GM12878 (cell line): ENCODE measurements around the gene RMP24.

Source experiments
- ATAC-seq: fragments of 200-7000 bp; cut with Tn5 transposase; 3 replicates; pipeline ENCODE4 v1.9.1; 2020; ENCODE audit warnings: mild to moderate bottlenecking, moderate library complexity
- BruUV-seq: library from RNA; stranded (reverse); fragments of 400-500 nt; replicated peaks from 2 replicates; lab custom pipeline; 2021; lab: Mats Ljungman, UMichigan
- CTCF ChIA-PET: fragments of 300-600 bp; sonication (Branson Sonifier 250); formaldehyde crosslinking; extraction: SDS; loops from one replicate; lab custom pipeline; 2021; ENCODE audit warnings: inconsistent platforms; lab: Yijun Ruan, JAX
- POLR2A ChIA-PET: fragments of 350-600 bp; formaldehyde crosslinking; extraction: SDS; loops from one replicate; lab custom pipeline; 2021; ENCODE audit warnings: inconsistent platforms; lab: Charles Lee
- RAD21 ChIA-PET: fragments of 300-600 bp; sonication (Branson Sonifier 250); formaldehyde crosslinking; loops from one replicate; lab custom pipeline; 2023; ENCODE audit warnings: antibody characterized with exemption; ENCODE audit not compliant: unreplicated experiment; lab: Charles Lee
- SMC1A ChIA-PET: fragments of 300-600 bp; sonication (Branson Sonifier 250); formaldehyde crosslinking; loops from one replicate; lab custom pipeline; 2023; ENCODE audit not compliant: unreplicated experiment, uncharacterized antibody; lab: Charles Lee
- DNase-seq: peaks from one replicate; pipeline ENCODE4 v3.0.0-alpha.2; 2011; ENCODE audit warnings: low read depth, low spot score
- FAIRE-seq: peaks from 3 replicates; lab custom pipeline; 2011; peaks lifted over from hg19 to GRCh38; lab: Jason Lieb, UNC
- H2AFZ ChIP-seq: 2 replicates; pipeline ENCODE4 v1.6.0; 2011; ENCODE audit warnings: low read depth, low read length, control low read depth; ENCODE audit not compliant: control insufficient read depth
- H3K27ac ChIP-seq: 2 replicates; pipeline ENCODE4 v1.5.1; 2011; ENCODE audit warnings: control low read depth; ENCODE audit not compliant: control insufficient read depth, insufficient read depth
- H3K27me3 ChIP-seq, 2 experiments: replicated peaks in 1 of 2; 2 replicates each; pipeline versions ENCODE4 v1.6.0 to v1.6.1; 2011; ENCODE audit warnings: low read length in 1 of 2; ENCODE audit not compliant: control insufficient read depth in 2 of 2, insufficient read depth in 2 of 2
- H3K36me3 ChIP-seq, 2 experiments: 2 replicates each; pipeline ENCODE4 v1.5.1; 2011; ENCODE audit warnings: low read length in 1 of 2; ENCODE audit not compliant: control insufficient read depth in 2 of 2, insufficient read depth in 2 of 2
- H3K4me1 ChIP-seq: 2 replicates; pipeline ENCODE4 v1.6.1; 2011; ENCODE audit warnings: mild to moderate bottlenecking, low read length, moderate library complexity, mixed read lengths; ENCODE audit not compliant: control insufficient read depth, insufficient read depth
- H3K4me2 ChIP-seq: 2 replicates; pipeline ENCODE4 v1.6.0; 2011; ENCODE audit warnings: control low read depth; ENCODE audit not compliant: control insufficient read depth, insufficient read depth
- H3K4me3 ChIP-seq: fragments of 200-600 bp; sonication (generic); 2 replicates; pipeline ENCODE4 v1.5.1; 2016
- H3K79me2 ChIP-seq: 2 replicates; pipeline ENCODE4 v1.6.0; 2011; ENCODE audit warnings: low read length; ENCODE audit not compliant: control insufficient read depth, insufficient read depth
- H3K9ac ChIP-seq: 2 replicates; pipeline ENCODE4 v1.8.0; 2011; ENCODE audit warnings: low read length, control low read depth, mixed read lengths; ENCODE audit not compliant: control insufficient read depth, insufficient read depth
- H3K9me3 ChIP-seq: replicated peaks from 3 replicates; pipeline ENCODE4 v1.5.1; 2011; ENCODE audit warnings: mild to moderate bottlenecking, low read length; ENCODE audit not compliant: control insufficient read depth, insufficient read depth
- H4K20me1 ChIP-seq: 2 replicates; pipeline ENCODE4 v1.6.0; 2011; ENCODE audit not compliant: control insufficient read depth, insufficient read depth
- CUX1 ChIP-seq: IDR thresholded peaks from 2 replicates; pipeline ENCODE4 v1.6.1; 2012; ENCODE audit warnings: improper control_type of control experiment, low read depth, low read length; ENCODE audit not compliant: insufficient replicate concordance
- REST ChIP-seq: IDR thresholded peaks from 2 replicates; pipeline ENCODE4 v1.6.1; 2012; ENCODE audit warnings: mild to moderate bottlenecking, low read depth, low read length
- in situ Hi-C: fragments of 300-500 bp; cut with MboI; formaldehyde crosslinking; loops from 9 replicates; pipeline ENCODE4 v1.14.3; 2018; ENCODE audit warnings: mixed read lengths
- intact Hi-C: fragments of 100-400 bp; cut with micrococcal nuclease; formaldehyde crosslinking; loops from one replicate; pipeline ENCODE4 v1.14.2; 2022; ENCODE audit not compliant: unreplicated experiment

Gene RMP24

GRCh38 chr18:35991696-35992095 is 19.2 kb downstream of the RMP24 start:
- Histone ChIP-seq H3K79me2 (no peaks in the 10 kb centered on the region), H3K9ac (no peak overlapping the region), H2AFZ (no peak overlapping the region), H3K4me3 (no peak overlapping the region), H3K9me3 (no peaks in the 10 kb centered on the region), H3K4me1 (no peaks in the 10 kb centered on the region), H4K20me1 (no peaks in the 10 kb centered on the region), H3K27ac (no peak overlapping the region), H3K4me2 (no peak overlapping the region), H3K36me3 (peaks cover 0 to 3% of the 10 kb centered on the region in 2 experiments; a peak in 1 of 4 replicates), H3K27me3 (no peaks in the 10 kb centered on the region)
- ChIA-PET CTCF (no interaction called here), RAD21 (no interaction called here), SMC1A (no interaction called here), POLR2A (no interaction called here)
- DNase-seq (no peak), FAIRE-seq (no peak), ATAC-seq (no peak)
- BruUV-seq: no TSS peak
- intact Hi-C loops: no loop called here
- in situ Hi-C loops: no loop called here
- no peak for TF ChIP-seq CUX1
- TF ChIP-seq REST: no peak
